A673 (cell line): Measurements from ENCODE around the gene TTF1. TPM values are rescaled to one million over a fixed set of nuclear protein-coding genes. Genes with fewer than 3 reads are reported as not detected.

Experiments
- BruUV-seq: library from RNA; stranded (reverse); fragments of 400-500 nt; replicated peaks from 2 replicates; lab custom pipeline; 2021; lab: Mats Ljungman, UMichigan
- CTCF ChIA-PET: fragments of 300-600 bp; sonication (Branson Sonifier 250); formaldehyde crosslinking; loops from one replicate; lab custom pipeline; 2022; ENCODE audit warnings: antibody characterized with exemption; lab: Charles Lee
- POLR2A ChIA-PET: fragments of 300-600 bp; sonication (Branson Sonifier 250); formaldehyde crosslinking; loops from one replicate; lab custom pipeline; 2022; ENCODE audit warnings: antibody characterized with exemption; ENCODE audit not compliant: low non-redundant PET; lab: Charles Lee
- DNase-seq: peaks from one replicate; pipeline ENCODE4 v3.0.0-alpha.2; 2015; ENCODE audit warnings: low spot score
- H3K27ac ChIP-seq: fragments of 200-600 bp; sonication (generic); 2 replicates; pipeline ENCODE4 v1.5.1; 2016; ENCODE audit warnings: mixed run types, low read depth, mild to moderate bottlenecking, mixed read lengths, antibody characterized with exemption, low read length; ENCODE audit not compliant: poor library complexity, severe bottlenecking
- H3K27me3 ChIP-seq: fragments of 200-600 bp; sonication (generic); replicated peaks from 2 replicates; pipeline ENCODE4 v1.6.1; 2017; ENCODE audit warnings: mixed run types, low read depth, mild to moderate bottlenecking, mixed read lengths, antibody characterized with exemption, low read length; ENCODE audit not compliant: insufficient read depth, poor library complexity
- H3K36me3 ChIP-seq: fragments of 200-600 bp; sonication (generic); 2 replicates; pipeline ENCODE4 v1.6.1; 2016; ENCODE audit warnings: mixed run types, mild to moderate bottlenecking, mixed read lengths, antibody characterized with exemption, low read length; ENCODE audit not compliant: insufficient read depth, poor library complexity, severe bottlenecking
- H3K4me1 ChIP-seq: fragments of 200-600 bp; sonication (generic); 2 replicates; pipeline ENCODE4 v1.6.1; 2017; ENCODE audit warnings: mixed run types, mild to moderate bottlenecking, mixed read lengths, antibody characterized with exemption, low read length; ENCODE audit not compliant: insufficient read depth, poor library complexity, severe bottlenecking
- H3K4me3 ChIP-seq: fragments of 200-600 bp; sonication (generic); 2 replicates; pipeline ENCODE4 v1.5.1; 2016; ENCODE audit warnings: low read depth, mixed run types, mild to moderate bottlenecking, mixed read lengths, low read length; ENCODE audit not compliant: poor library complexity, severe bottlenecking
- H3K9me3 ChIP-seq: fragments of 200-600 bp; sonication (generic); 2 replicates; pipeline ENCODE4 v1.6.1; 2016; ENCODE audit warnings: mixed run types, low read depth, mild to moderate bottlenecking, mixed read lengths, antibody characterized with exemption, low read length; ENCODE audit not compliant: poor library complexity, severe bottlenecking
- EZH2 ChIP-seq: fragments of 200-600 bp; sonication (generic); IDR thresholded peaks from 2 replicates; pipeline ENCODE4 v1.6.1; 2017; ENCODE audit warnings: borderline replicate concordance, low read depth, mild to moderate bottlenecking, mixed read lengths, antibody characterized with exemption, low read length; ENCODE audit not compliant: poor library complexity, severe bottlenecking
- intact Hi-C: fragments of 100-400 bp; cut with micrococcal nuclease; formaldehyde crosslinking; loops from one replicate; pipeline ENCODE4 v1.10.0; 2022; ENCODE audit not compliant: unreplicated experiment
- total RNA-seq: library from RNA; stranded (reverse); gene quantifications from 2 replicates; pipeline ENCODE4 v1.2.3, GENCODE V29; 2021
- TF ChIP-seq, protein P1 (sequence below): fragments of 300-800, 200-600 bp; sonication (generic); conservative IDR thresholded peaks from 2 replicates; pipeline ENCODE4 v1.5.1; 2017; ENCODE audit warnings: low read depth, mild to moderate bottlenecking, antibody characterized with exemption, low read length, moderate library complexity, mixed read lengths

Gene TTF1
- total RNA-seq, 1 experiment from 2014 or later, result 27.5 TPM

DNA sequence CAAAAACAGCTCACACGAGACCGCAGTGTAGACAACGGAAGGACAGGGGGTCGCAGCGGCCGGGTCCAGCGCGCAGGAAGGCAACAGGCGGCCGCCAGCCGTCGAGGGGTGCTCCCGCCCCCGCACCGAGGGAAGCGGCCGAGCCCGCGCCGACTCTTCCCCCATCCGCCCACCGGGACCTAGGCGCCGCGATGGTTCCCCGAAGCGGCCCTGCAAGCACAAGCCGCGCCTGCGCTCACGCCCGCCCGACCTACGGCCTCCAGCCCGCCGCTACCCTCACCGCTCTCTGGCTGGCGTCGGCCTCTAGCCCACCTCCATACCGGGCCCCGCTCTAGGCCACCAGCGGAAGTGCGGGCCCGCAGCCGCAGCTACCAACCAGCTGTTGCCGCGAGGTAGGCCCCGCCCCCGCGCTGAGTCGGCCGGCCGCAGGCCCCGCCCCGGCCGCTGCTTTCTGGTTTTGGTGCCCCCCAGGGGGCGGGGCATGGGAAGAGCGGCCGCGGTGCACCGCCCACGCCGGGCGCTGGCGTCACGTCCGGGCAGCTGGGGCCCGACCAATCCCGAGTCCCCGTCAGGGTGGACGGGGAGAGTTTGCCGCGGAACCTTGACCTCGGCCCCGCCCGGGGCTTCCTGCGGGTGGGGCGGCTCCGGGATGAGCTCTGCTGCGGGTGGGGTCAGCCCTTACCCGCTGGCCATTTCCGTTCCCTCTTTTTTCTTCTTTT lies 51.8 kb downstream of the TTF1 start, which contains the start of gene SETX:
Gene SETX, minus strand, starts transcription at position 350 of the 719 bp plus-strand sequence. CDS start 5,558 bp downstream, outside the sequence.
- Histone ChIP-seq H3K27ac (peak within 1 kb of the TSS; percentile 96), H3K36me3 (peaks cover 37% of the 10 kb centered on the region), H3K9me3 (no peaks in the 10 kb centered on the region), H3K4me3 (peak within 1 kb of the TSS; percentile 92), H3K27me3 (no peaks in the 10 kb centered on the region), H3K4me1 (peaks cover 21% of the 10 kb centered on the region)
- ChIA-PET CTCF (no interaction called here), POLR2A (no interaction called here)
- BruUV-seq, result no TSS peak
- no peak for TF ChIP-seq EZH2
- TF ChIP-seq, protein P1, sequence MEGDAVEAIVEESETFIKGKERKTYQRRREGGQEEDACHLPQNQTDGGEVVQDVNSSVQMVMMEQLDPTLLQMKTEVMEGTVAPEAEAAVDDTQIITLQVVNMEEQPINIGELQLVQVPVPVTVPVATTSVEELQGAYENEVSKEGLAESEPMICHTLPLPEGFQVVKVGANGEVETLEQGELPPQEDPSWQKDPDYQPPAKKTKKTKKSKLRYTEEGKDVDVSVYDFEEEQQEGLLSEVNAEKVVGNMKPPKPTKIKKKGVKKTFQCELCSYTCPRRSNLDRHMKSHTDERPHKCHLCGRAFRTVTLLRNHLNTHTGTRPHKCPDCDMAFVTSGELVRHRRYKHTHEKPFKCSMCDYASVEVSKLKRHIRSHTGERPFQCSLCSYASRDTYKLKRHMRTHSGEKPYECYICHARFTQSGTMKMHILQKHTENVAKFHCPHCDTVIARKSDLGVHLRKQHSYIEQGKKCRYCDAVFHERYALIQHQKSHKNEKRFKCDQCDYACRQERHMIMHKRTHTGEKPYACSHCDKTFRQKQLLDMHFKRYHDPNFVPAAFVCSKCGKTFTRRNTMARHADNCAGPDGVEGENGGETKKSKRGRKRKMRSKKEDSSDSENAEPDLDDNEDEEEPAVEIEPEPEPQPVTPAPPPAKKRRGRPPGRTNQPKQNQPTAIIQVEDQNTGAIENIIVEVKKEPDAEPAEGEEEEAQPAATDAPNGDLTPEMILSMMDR, result no peak
- intact Hi-C loops, result no loop called here
- peak; percentile 98 for DNase-seq

DNA sequence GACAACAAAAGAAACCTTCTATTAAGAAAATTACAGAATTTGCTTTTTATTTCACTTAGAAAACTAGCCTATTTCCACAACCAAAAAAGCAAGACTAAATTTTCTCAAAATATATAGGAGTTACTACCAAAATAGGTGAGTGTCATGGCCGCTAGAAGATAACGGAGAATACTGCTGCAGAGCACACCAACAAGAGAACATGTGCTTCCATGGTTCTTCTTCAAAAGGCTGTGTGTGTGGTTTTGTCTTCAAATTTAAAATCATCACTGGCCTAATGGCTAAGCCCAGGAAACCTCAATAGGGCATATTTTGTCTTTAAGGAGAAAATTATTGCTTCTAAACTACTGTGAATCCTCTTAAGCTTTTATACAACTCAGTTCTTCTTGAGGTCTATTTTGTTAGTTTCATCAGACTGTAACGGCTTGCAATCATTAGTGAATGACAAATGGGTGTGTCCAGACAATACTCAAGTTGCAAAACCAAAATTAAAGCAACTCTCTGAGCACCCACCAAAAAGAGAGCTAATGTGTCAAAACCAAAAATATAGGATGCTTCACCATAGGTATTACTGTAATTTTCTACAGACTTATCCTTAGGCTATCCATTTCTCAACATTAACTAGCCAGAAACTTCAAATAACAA lies 55.1 kb downstream of the TTF1 start:
- intact Hi-C loops, result no loop called here
- no peak for TF ChIP-seq EZH2
- TF ChIP-seq, protein P1, result no peak
- ChIA-PET POLR2A (no interaction called here), CTCF (no interaction called here)
- BruUV-seq, result no TSS peak
- Histone ChIP-seq H3K4me3 (peak overlapping the region; percentile 11), H3K36me3 (peaks cover 67% of the 10 kb centered on the region), H3K4me1 (peaks cover 21% of the 10 kb centered on the region), H3K27ac (peak overlapping the region; percentile 50), H3K9me3 (no peaks in the 10 kb centered on the region), H3K27me3 (no peaks in the 10 kb centered on the region)
- no peak for DNase-seq

DNA sequence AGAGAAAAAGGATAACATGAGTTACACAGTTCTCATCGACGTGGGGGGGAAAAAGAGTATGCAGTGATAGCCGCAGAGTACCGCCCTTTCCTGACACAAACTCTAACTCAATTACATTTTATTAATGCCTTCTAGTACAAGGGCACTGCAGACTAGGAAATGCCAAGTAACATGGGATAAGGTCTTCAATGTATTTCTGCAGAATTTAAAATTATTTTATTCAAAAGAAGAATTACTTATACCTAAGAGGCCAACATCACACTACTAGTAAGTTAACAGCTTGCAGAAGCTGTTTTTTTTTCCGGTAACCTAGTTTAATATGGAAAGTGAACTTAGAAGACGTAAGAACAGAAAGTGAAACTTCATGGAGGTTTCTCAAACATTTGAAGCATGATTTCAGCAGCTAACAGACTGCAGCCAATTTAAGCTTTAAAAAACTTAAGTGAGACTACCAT lies 55.8 kb downstream of the TTF1 start:
- no peak for TF ChIP-seq EZH2
- TF ChIP-seq, protein P1, result no peak
- POLR2A ChIA-PET, result no interaction called here
- Histone ChIP-seq H3K4me3 (peak overlapping the region; percentile 11), H3K27ac (peak overlapping the region; percentile 50), H3K27me3 (no peaks in the 10 kb centered on the region), H3K36me3 (peaks cover 74% of the 10 kb centered on the region), H3K4me1 (peaks cover 21% of the 10 kb centered on the region), H3K9me3 (no peaks in the 10 kb centered on the region)
- DNase-seq, result no peak
- CTCF ChIA-PET, result no interaction called here
- no TSS peak for BruUV-seq
- intact Hi-C loops, result no loop called here
